Fibroblast of pulmonary artery (primary cell): ENCODE measurements around the gene NCKAP5.

Experiments used
- DNase-seq: peaks from one replicate; pipeline ENCODE4 v3.0.0-alpha.2; 2010; ENCODE audit warnings: low read depth
- H3K4me3 ChIP-seq: replicated peaks from 2 replicates; pipeline ENCODE4 v1.5.1; 2011; ENCODE audit warnings: low read depth, mild to moderate bottlenecking, control low read depth, low read length, moderate library complexity
- TF ChIP-seq, protein P1 (sequence below): IDR thresholded peaks from 2 replicates; pipeline ENCODE4 v1.5.1; 2011; ENCODE audit warnings: mild to moderate bottlenecking, control low read depth, low read length, inconsistent platforms; ENCODE audit errors: missing control alignments

Gene NCKAP5

DNA sequence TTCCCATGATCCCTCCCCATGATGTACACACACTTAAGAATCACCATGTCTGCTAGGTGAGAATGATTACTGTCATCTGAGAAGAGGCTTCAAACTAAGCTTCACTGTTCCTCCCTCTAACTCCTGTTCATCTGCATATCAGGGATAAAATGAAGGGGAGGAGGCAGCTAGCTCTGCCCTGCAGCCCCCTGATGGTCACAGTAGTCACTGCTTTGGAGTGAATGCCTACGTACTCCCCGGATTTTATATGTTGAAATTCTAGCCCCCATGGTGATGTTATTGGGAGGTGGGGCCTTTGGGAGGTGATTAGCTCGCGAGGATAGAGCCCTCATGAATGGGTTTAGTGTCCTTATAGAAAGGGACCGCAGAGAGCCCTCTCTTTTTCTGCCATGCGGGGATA, 156.4 kb downstream of the NCKAP5 start:
- H3K4me3 ChIP-seq = no peak overlapping the region
- TF ChIP-seq, protein P1, sequence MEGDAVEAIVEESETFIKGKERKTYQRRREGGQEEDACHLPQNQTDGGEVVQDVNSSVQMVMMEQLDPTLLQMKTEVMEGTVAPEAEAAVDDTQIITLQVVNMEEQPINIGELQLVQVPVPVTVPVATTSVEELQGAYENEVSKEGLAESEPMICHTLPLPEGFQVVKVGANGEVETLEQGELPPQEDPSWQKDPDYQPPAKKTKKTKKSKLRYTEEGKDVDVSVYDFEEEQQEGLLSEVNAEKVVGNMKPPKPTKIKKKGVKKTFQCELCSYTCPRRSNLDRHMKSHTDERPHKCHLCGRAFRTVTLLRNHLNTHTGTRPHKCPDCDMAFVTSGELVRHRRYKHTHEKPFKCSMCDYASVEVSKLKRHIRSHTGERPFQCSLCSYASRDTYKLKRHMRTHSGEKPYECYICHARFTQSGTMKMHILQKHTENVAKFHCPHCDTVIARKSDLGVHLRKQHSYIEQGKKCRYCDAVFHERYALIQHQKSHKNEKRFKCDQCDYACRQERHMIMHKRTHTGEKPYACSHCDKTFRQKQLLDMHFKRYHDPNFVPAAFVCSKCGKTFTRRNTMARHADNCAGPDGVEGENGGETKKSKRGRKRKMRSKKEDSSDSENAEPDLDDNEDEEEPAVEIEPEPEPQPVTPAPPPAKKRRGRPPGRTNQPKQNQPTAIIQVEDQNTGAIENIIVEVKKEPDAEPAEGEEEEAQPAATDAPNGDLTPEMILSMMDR = no peak
- no peak for DNase-seq

DNA sequence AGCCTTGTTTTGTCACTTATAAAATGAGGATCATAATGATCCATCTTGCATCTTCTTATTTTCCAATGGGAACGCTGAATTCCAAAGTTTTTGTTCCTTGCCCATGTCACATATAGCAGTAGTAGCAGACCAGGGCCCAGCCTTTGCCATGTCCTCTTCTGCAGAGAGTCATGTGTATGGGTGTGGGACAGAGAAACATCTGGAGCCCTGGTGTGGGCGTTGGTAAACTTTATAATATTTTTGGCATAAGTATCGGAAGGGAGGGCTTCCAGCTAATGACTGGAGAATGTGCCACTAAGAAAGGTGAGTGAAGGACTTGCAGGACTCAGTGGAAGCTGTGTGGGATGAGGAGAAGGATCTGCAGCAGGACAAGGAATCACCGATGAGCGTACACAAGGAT, 157.2 kb downstream of the NCKAP5 start:
- TF ChIP-seq, protein P1 = no peak
- no peak overlapping the region for H3K4me3 ChIP-seq
- no peak for DNase-seq

DNA sequence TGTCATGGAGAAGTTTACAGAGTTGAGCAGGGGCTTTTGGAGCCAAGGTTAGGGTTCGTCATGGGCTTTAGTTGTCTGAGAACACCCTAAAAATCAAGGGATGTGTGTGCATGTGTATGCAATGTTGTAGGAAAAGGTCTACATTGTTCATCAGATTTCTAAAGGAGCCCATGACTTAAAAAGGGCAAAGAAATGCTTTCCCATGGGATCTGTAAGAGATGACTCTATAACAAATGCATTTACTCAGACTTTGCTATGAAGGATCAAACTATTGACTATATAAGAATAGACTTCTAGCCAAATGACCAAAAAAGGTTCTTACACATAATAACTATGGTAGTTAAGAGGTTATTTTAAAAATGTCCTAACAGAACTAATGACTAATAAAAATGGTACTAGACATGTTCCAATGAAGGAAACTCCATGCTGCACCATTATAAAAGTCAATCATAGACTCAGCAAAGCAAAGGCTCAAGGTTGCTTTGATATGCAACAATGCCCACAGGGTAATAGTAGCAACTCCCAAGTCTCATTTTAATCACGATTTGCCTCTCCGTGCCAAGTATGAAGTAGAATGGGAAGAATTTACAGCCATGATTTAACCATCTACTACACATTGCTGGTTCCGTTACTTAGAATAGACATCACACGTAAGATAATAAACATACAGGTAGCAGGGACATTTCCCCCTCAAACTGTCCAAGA, 158.5 kb downstream of the NCKAP5 start:
- no peak overlapping the region for H3K4me3 ChIP-seq
- TF ChIP-seq, protein P1 = no peak

DNA sequence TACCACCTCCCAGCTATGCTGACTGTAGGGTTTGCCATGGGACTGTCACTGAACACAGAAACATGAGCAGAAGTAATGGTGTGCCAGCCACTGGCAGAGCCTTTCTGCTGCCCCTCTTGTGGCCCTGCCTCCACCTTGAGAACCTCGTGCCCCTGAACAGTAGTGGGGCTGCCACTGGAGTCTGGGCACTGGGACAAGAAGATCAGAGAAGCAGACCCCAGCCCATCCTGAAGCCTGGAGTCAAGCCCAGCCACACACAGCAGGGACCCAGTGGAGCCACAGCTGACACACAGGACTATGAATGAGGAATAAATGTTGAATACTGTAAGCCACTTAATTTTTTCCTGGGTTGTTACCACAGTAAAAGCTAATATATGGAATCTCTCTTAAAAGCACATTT, 159.6 kb downstream of the NCKAP5 start:
- no peak for DNase-seq
- H3K4me3 ChIP-seq = no peak overlapping the region
- TF ChIP-seq, protein P1 = no peak

More for the DNA sequence above, 158.5 kb downstream of the NCKAP5 start:
- DNase-seq = no peak

DNA sequence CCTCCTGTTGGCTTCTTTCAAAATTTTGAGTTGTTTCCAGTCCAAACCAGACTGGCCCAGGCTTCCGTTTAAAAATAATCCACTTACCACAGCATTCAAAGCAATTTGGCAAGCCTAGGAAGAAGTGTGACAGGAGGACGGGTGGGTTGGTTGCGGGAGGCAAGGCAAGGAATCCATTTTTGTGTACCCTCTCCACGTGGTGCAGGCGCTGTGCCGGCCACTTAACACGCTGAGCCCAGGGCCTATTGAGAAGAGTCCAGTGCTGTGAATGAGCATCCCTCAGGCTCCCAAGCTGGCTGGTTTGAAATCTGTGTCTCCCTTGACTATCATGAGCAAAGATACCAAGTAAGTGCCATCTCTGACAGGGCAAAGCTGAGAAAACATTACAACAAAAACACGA, 160.9 kb downstream of the NCKAP5 start:
- TF ChIP-seq, protein P1 = no peak
- DNase-seq = no peak
- no peak overlapping the region for H3K4me3 ChIP-seq

DNA sequence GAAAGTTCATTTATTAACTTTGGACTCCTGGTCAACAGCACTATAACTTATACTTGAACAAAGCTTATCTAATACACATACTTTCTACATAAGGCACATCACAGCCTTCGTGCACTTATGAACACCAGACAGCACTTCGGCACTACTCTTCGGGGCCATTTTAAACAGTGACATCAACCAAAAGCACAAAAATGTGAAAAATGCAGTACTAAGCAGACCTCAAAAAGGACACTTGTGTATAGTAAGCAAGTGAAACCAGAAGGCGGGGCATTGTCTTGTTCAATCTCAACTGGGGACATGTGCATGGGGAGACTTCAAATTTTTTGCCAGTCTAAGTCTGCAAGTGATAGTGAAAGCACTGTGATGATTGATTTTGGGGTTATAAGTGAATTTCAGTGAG, 163.0 kb downstream of the NCKAP5 start:
- H3K4me3 ChIP-seq = no peak overlapping the region
- no peak for DNase-seq
- TF ChIP-seq, protein P1 = no peak

DNA sequence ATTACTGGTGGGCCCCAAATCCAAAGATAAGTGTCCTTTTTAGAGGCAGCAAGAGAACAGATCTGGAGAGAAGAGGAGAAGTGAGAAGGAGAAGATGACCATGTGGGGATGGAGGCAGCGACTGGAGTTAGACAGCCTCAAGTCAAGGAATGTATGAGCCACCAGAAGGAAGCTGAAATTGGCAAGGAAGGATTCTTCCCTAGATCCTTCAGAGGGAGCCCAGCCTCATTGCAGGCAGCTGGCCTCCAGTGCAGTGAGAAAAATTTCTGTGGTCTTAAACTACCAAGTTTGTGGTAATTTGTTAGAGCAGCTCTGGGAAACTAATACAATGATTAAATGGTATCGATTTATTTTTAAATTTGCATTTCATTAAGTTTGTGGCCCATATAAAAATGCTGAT, 167.9 kb downstream of the NCKAP5 start:
- no peak for DNase-seq
- TF ChIP-seq, protein P1 = no peak
- H3K4me3 ChIP-seq = no peak overlapping the region
